Left renal pelvis (tissue), 4 donors: Measurements from ENCODE around the gene MIER3. TPM values are rescaled to one million over a fixed set of nuclear protein-coding genes. Genes with fewer than 3 reads are reported as not detected.
A peak's percentile ranks its signal among the peaks of the same experiment; 100 is the strongest.

Source experiments
- DNase-seq, 4 donors: peaks; one replicate each; pipeline ENCODE4 v3.0.0-alpha.2; 2013; ENCODE audit warnings: low read depth in 4 of 4, low spot score in 3 of 4
- polyA plus RNA-seq, 4 donors: library from polyadenylated mRNA; unstranded; fragments of 120-200 nt; gene quantifications; one replicate each; pipeline ENCODE4 v1.2.1, GENCODE V29; 2013; ENCODE audit not compliant: insufficient read length in 4 of 4

The MIER3 gene
- polyA plus RNA-seq, 4 donors: 35.4 to 44.5 (median 36.6) TPM

DNA sequence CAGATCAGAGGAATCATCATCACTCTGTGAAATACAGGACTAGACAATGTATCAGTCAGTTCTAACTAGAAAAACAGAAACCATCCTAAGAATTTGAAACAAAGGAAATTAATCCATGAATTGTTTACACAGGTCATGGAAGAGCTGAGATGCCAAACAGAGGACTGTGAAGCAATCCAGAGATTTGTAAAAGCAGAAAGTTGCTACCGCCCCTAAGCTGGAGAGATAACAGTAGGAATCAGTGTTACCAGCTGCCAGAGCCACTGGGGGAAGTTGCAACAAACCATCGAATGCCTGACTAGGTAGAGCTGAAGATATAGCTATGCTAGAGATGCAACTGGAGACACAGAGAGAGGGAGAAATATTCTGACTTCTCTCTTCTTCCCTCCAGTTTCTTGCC is 10.4 kb upstream of the MIER3 start:
- DNase-seq: no peak

DNA sequence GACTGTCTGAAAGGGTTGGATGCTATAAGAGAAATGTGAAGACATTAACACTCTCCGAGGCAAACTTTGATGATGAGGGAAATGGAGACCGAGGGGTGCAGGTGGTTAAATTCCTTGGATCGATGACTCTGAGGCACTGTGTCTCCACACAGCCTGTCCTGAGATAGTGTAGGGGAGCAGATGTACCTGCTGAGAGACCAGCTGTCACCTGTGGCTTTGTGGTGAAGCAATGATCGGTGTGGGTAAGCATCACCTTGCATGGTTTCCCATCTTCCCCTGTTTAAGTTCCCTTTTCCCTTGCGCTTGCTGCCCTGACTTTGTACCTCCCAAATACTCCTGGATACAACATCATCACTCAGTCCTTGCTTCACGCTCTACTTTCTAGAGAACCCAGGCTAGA is 9.8 kb upstream of the MIER3 start:
- DNase-seq: no peak

DNA sequence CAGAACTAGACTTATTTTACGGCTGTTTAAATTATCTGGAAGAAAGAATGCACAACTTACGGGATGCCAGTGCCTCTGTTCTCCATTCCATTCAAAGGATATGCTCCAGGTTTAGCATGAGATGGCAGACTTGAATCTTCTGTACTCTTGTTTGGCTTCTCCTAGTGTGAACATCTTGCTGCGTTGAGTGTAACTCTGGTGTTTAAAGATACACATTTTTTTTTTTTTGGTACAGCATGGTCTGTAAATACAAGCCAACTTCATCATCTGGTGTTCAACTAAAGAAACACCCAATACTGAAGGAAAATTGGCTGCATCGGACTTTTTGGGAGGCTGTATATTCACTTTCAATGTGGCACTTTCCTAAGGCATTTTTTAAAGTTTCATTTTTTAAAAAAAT is 7.4 kb upstream of the MIER3 start:
- no peak for DNase-seq

DNA sequence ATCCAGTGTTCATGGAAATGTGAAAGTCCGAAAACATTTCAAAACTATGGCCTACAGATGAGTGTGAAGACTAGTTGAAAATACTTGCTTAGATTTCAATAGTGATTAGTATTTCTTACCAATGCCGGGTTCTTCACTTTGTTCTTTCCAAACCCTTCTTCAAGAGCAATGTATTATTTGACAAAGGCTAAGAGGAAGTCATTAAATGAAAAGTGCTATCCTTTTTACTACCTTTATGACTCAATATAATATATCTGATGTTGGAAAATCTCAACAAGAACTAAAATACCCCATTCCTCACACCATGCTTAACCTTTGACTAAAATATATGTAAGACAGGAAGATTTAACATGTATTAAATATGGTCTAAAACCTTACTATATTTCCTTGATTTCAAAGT is 6.7 kb upstream of the MIER3 start:
- no peak for DNase-seq

DNA sequence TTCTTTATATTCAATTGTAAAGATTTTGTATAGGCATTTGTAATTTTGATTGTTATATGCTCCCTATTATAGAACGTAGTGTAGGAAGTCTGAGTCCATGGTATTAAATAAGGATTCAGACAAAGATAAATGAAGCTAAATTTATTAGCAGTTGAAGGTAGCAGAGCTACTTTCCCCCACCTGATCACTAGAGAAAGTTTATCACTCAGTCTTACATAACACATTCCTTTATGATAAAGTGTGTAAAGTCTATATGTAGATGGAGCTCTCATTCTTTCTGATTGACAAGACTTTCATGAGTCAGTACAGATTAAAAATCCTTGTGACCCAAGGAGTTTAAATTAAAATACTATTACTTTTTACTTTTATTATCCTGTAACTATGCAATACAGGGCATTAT is 2.3 kb upstream of the MIER3 start:
- no peak for DNase-seq

- peak; percentile 5 to 45 (median 28) for DNase-seq
Measured at GRCh38 chr5:56951126-56951945, 587 bp downstream of the MIER3 start.

DNA sequence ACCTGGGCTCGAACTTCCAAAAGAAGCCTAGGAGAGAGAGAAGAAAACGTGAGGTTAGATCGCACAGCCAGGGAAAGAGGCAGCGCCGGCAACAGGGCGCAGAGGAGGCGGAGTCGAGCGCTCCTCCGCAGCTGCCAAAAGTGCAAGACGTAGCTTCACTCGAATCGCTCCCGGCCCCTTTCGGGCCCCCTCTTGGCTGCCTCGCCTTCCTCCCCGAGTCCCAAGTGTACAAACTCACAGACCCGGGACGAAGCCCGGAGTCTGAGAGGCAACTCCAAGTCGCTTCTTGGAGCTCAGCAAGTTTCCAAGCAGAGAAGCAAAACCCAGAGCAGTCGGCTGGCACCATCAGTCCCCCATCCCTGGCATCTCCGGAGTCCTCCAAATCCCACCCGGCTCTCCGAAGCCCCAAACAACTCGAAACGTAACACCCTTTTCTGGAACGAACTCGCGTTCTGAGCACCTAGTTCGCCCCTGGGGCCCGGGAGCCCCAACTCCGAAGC is 1.2 kb downstream of the MIER3 start:
- peak; percentile 50 to 64 (median 56) for DNase-seq

DNA sequence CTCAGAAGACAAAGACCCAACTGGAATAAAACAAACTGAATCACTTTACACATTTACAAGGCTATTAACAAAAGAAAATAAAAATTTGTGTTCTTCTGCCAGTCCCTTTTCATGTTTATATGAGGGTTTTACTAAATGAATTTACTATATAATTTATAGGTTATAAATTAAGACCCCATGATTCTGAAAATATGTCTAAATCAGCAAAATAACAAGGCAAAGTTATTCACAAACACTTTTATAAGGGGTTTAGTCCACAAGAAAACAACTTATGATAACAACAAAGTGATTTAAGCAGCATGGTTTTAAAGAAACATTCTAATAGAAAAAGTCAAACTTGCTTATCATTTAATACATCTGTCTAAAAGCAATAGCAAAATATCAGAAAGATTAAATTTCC is 4.9 kb downstream of the MIER3 start:
- DNase-seq: no peak

GRCh38 chr5:56941981-56942380 is 9.9 kb downstream of the MIER3 start:
- no peak for DNase-seq

GRCh38 chr5:56938858-56939257 is 13.1 kb downstream of the MIER3 start:
- DNase-seq: no peak

DNA sequence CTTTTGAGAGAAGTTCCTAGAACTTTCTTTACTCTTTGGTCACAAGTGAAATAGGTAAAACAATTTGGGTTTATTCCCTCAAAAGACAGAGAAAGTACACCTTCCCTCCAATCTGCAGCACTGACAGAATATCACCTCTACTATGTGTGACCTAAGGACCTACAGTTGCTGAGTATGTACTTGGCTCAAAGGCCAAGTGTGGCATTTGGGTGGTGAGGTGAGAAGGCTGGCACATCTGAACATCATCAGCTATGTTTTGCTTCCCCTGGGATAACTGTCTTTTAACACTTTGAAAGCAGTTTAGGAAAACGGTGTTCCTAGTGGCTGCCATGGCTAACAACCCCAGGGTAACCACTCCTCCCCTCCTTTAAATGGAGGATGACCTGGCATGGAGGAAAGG is 17.6 kb downstream of the MIER3 start:
- no peak for DNase-seq

GRCh38 chr5:56922922-56923321 is 29.0 kb downstream of the MIER3 start:
- DNase-seq: no peak

DNA sequence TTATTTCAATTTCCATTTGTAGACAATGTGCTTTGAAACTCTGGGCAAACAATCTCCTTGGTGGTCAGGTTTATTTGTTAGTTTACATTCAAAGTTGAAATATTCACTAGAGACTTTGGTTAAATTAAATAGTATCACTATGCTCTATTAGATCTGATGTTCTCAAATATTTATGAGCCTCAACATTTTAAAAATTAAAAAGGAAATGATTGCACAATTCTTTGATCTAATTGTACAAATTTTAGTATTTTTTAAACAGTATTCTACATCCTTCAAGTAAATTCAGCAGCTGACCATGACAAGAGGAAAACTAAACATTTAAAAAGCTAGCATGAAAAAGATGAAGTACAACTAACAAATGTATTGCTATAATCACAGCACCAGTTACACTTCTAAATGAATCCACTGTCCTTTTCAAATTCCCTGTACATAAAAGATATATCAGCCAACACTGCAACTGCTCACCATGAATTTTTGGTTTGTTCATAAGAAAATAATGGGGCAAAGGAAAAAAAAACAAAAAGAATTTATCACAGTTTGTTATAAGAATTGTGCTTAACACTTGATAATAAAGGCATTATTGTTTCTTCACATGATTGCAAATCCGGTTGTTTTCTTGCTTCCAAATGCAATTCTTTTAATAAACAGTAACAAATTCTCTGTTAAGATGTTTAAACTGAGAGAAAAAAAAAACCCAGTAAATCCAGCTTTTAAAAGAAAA is 31.8 kb downstream of the MIER3 start:
- no peak for DNase-seq

DNA sequence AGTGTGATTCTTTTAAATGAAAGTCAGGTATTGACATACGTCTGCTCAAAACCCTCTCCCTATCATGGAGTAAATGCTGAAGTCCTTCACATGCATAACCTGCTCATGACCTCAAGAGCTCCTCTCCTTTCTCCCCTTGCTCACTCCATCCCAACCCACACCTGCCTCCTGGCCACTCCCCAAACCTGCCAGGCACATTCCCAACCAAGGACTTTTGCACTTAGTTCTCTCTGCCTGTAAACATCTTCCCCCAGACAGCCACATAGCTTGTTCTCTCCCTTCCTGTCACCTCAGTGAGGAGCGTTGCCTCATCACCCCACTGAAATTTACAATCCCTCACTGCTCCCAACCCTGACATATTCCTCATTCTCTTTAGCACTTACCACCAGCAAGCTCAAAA is 33.9 kb downstream of the MIER3 start:
- no peak for DNase-seq

- DNase-seq: no peak
Measured at GRCh38 chr5:56917534-56917933, 34.4 kb downstream of the MIER3 start.

GRCh38 chr5:56914678-56915077 is 37.2 kb downstream of the MIER3 start:
- DNase-seq: no peak

DNA sequence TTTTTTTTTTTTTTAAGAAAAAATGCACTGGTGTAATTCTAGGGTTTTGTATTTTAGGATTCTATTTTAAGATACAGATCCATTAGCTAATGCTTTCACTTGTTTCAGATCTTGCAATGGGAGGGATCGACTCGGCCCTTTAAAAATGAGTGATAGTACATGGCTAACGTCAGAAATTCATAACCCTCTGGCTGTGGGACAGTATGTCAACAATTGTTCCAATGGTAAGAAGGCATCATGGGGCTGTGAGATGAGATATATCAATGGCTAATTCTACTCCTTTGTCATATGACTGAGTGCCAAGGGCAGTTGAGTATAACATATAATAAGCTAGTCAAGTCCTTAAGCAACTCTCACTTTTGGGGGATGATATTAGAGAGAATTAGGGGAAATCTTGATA is 38.2 kb downstream of the MIER3 start:
- DNase-seq: no peak

DNA sequence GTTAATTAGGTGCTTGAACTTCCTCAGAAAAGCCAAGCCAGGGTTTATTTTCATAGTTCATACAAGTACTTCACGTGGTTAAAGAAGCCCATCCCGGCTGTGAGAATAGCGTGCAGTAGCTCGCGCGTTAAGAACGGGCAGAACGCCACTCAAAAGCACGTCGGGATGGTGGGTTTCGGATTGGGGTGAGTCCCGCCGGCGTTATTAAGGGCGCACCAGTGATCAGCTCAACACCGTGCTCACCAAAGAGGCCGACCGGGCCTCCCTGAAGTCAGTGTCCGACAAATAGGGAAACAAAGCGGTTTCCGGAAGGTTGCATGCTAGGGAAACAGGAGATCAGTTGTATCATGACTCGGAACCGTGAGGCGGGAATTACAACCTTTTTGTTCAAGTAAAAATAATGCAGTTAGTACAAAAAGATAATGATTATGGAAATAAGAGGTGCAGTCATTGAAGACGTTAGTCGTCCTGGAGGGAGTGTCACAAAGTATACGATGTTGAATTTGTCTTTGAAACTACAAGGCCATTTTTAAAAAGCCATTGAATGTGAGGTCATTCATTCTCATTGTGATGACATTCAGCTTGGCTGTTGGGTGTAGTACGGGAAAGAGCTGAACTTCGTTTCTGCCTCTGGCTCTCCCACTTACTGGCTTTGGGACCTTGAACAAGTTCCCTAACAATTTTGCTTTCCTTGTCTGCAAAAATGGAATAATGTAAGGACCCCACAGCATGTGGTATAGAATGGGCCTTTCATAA is 41.5 kb downstream of the MIER3 start:
- peak in 2 of 4 donors; percentile 42 to 48 for DNase-seq

GRCh38 chr5:56909294-56910209 is 42.4 kb downstream of the MIER3 start, which contains the start of gene SETD9:
TSS of gene SETD9 (plus strand) at chr5:56909596. CDS start at chr5:56909646, 50 bp downstream.
- DNase-seq: peak; percentile 94

GRCh38 chr5:56908942-56909293 is 43.0 kb downstream of the MIER3 start:
- no peak for DNase-seq
